ENCODE data around the gene RBMS1. TPM values are rescaled to one million over a fixed set of nuclear protein-coding genes. Genes with fewer than 3 reads are reported as not detected.

The RBMS1 gene
- 36.4 and 49.9 TPM in 2 replicates for total RNA-seq (2014; rRNA removed; shearing (Covaris generic))
- polyA plus RNA-seq (2015; cell fraction: cytosol; rRNA removed): 35.2 and 44.8 TPM in 2 replicates
- polyA plus RNA-seq (2015; cell fraction: nucleus; rRNA removed): 69.2 and 73.0 TPM in 2 replicates

GRCh38 chr2:160493227-160494028 lies at the start of gene RBMS1:
TSS of gene RBMS1 (minus strand) at chr2:160493807. CDS start at chr2:160493363, 444 bp downstream.
- peak; percentile 67 for DNase-seq (ENCODE audit: low read depth)

- DNase-seq (ENCODE audit: low read depth): no peak
These were observed 48.1 kb upstream of the RBMS1 start for GRCh38 chr2:160541745-160542144.

DNA sequence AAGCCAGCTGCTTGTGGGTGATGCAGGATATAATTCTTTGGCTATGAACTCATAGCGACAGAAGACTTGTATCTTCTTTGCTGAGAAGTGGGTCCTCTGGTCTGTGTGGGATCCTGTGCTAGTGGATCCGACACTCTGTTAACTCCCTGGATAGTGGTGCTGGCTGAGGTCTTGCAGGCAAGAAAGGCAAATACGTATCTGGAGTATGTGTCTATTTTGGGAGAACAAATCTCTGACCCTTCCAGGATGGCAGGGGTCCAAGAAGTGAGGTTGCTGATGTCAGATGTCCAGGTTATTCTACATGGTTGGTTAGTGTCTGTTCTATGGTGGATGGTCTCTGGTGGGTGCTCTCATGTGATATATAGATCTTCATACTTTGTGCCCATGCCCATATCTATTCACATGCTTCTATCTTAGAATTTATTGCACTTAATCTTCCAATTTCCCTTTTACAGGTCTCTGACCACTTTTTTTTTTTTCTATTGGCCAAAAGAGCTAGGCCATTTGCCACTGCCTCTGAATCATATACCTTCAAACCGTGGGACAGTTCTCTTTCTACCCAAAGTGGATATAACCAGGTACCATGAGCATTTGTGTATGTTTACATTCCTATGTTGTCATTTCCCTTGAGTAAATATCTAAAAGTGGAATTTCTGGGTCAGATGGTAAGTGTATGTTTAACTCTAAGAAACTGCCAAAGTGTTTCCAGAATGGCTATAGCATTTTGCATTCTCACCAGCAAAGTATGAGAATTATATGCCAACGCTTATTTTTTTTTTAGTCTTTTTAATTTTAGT lies 45.1 kb upstream of the RBMS1 start:
- DNase-seq (ENCODE audit: low read depth): no peak

DNA sequence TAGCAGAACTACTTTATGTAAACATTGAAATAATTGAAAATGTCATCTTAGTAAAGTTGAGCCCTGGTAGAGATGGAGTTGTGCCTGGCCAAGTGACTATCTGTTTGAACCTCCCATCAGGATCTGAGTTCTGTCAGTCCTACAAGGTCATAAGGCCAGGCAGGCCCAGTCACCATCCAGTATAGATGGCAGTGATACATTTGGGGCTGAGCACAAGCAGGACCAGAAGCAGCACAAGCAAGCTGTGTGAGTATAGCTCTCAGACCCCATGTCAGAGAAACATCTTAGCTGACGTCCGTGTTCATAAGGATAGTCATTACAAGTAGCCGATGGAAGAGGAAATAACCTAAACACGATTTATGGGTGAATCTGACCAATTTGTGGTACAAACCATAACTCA lies 44.5 kb upstream of the RBMS1 start:
- no peak for DNase-seq (ENCODE audit: low read depth)

GRCh38 chr2:160534996-160535395 lies 41.4 kb upstream of the RBMS1 start:
- no peak for DNase-seq (ENCODE audit: low read depth)

DNA sequence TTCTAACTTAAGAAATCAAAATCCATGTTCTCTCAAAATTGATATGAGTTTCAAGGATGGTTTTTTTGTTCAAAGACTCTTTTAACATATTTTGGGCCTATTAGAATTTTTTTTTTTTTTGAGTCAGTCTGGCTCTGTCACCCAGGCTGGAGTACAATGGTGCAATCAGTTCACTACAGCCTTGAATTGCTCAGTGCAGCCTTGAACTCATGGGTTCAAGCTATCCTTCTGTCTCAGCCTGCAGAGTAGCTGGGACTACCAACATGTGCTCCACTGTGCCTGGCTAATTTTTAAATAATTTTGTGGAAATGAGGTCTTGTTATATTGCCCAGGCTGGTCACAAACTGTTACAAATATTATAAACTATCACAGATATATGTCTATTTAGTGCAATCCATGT lies 40.6 kb upstream of the RBMS1 start:
- DNase-seq (ENCODE audit: low read depth): no peak

DNA sequence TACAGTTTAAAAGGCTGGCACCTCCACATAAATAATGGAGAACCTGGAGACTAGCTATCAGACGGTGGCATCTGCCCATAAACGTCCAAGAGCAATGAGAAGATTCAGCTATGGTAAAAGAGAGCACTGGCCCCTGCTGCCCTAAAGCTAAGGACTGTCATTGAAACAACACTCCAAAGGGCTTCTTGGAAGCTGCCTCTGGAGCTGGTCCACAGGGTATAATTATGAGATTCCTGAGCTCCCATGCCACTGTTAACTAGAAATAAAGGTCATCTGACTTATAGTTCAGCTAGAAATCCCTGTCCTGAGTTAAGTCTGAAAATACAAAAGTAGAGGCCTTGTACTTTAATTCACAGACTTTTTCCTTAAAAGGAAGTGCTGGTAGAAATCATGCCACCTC lies 39.9 kb upstream of the RBMS1 start:
- no peak for DNase-seq (ENCODE audit: low read depth)

- no peak for DNase-seq (ENCODE audit: low read depth)
These were observed 38.8 kb upstream of the RBMS1 start for GRCh38 chr2:160532388-160532787.

DNA sequence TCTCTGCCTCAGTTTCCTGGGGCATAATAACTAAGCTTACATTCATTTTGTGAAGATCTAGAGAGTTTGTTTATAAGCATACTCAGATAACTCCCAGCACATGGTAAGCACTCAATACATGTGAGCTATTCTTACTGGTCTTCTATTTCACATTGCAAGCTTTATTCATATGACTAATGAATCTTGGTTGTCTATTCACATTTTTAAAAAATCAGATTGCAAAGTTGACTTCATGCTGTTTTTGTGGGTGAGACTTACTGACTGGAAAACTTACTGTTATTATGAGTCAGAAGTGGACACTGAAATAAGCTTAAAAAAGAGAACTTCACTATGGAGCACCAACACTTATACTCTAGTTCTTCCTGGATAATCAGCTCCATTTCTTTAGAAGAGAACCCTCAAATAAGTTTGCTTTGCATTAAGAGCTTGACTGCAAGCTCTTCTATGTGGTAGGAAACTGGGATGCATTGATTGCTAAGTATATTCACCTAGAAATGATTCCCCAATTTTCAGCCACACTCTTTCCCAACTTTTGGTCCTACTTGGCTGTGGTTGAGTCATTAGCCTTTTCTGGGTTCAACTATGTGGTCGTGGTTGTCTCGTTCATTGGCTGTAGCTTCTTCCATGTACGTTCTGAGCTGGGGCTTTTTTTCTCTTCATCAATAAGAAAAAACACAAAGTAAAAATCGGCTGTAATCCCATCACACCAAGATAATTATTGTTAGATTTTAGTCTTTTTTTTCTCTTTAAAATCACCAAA lies 29.5 kb upstream of the RBMS1 start:
- peak; percentile 41 for DNase-seq (ENCODE audit: low read depth)

DNA sequence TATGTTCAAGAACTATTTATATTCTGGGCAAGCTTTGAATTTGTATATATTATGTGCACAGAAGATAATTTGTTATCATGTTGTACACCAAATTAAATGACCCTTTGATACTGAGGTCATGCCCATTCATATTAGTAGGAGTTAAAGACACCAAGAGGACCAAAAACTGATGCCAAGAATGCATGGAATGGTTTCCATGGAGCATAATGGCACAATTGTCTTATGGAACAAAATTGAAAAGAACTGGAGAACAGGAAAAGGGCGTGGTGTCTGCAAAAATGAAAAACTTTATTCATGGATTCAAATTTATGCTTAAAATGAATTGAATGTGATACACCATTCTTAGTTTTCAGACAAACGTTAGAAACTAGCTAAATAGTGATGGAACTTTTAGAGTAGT lies 24.1 kb upstream of the RBMS1 start:
- no peak for DNase-seq (ENCODE audit: low read depth)

GRCh38 chr2:160516547-160517365 lies 23.1 kb upstream of the RBMS1 start:
- peak; percentile 37 for DNase-seq (ENCODE audit: low read depth)

- DNase-seq (ENCODE audit: low read depth): no peak
These were observed 21.5 kb upstream of the RBMS1 start for GRCh38 chr2:160515120-160515519.

- no peak for DNase-seq (ENCODE audit: low read depth)
These were observed 19.5 kb upstream of the RBMS1 start for GRCh38 chr2:160513120-160513519.

GRCh38 chr2:160512491-160512890 lies 18.9 kb upstream of the RBMS1 start:
- no peak for DNase-seq (ENCODE audit: low read depth)

- no peak for DNase-seq (ENCODE audit: low read depth)
These were observed 17.0 kb upstream of the RBMS1 start for GRCh38 chr2:160510617-160511016.

GRCh38 chr2:160509016-160509415 lies 15.4 kb upstream of the RBMS1 start:
- DNase-seq (ENCODE audit: low read depth): no peak

DNA sequence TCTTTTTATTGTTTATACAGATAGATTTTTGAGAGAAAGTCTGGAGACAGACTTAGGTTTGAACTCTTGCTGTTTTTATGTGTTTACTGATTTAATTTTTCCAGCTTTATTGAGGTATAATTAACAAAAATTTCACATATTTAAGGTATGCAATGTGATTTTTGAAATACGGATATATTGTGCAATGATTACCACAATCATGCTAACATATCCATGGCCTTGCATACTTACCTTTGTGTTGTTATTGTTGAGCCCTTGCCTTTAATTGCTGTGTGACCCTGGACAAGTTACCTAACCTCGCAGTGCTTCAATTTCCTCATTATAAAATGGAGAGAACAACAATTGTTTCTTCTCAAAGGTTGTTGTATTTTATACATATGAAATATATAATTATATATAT lies 13.9 kb upstream of the RBMS1 start:
- DNase-seq (ENCODE audit: low read depth): no peak

GRCh38 chr2:160507046-160507407 lies 13.4 kb upstream of the RBMS1 start:
- no peak for DNase-seq (ENCODE audit: low read depth)

GRCh38 chr2:160506371-160507045 lies 12.9 kb upstream of the RBMS1 start:
- DNase-seq (ENCODE audit: low read depth): no peak

DNA sequence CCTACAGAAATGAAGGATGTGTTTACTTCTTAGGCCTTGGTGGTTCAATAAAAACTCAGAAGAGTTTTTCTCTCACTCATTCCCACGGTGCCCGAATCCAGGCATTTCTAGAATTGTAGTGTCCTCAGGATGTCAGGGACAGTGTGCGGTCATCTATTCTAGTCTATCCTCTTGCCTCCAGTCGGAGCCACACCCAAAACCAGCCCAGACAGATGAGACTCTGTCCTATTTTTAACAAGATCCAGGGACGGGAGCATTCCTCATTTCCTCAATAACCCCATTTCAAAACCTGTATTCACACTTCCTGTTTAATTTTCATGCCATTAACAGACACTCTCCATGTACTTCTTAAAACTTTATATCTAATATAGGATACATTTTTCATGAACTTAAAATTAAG lies 11.6 kb upstream of the RBMS1 start:
- DNase-seq (ENCODE audit: low read depth): peak; percentile 43
